ENCODE data around the gene DTNBP1.

DTNBP1 gene, protein sequence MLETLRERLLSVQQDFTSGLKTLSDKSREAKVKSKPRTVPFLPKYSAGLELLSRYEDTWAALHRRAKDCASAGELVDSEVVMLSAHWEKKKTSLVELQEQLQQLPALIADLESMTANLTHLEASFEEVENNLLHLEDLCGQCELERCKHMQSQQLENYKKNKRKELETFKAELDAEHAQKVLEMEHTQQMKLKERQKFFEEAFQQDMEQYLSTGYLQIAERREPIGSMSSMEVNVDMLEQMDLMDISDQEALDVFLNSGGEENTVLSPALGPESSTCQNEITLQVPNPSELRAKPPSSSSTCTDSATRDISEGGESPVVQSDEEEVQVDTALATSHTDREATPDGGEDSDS

GRCh38 chr6:15662326-15663129 is at the start of gene DTNBP1:
TSS of gene DTNBP1 (minus strand) at chr6:15663028. CDS start at chr6:15662869, 159 bp downstream.
- DNase-seq: peak; percentile 76

- DNase-seq: no peak
These were observed 46.9 kb upstream of the DTNBP1 start for GRCh38 chr6:15709651-15710269.

GRCh38 chr6:15708231-15708630 is 45.4 kb upstream of the DTNBP1 start:
- no peak for DNase-seq

GRCh38 chr6:15705981-15706380 is 43.2 kb upstream of the DTNBP1 start:
- DNase-seq: no peak

DNA sequence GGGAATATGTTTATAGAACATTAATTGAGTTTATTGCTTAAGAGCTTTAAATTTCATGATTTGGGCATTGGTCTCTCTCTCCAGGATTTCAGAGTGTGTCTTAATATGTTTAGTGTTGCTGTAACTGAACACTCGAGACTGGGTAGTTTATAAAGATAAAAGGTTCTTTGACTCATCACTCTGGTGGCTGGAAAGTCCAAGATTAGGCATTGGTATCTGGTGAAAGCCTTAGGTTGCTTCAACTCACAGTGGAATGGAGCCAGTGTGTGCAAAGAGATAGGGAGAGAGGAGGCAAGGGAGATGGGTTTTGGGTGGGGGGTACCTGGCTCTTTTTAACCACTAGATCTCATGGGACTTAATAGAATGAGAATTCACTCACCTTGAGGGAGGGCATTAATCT is 35.6 kb upstream of the DTNBP1 start:
- no peak for DNase-seq

- no peak for DNase-seq
These were observed 35.1 kb upstream of the DTNBP1 start for GRCh38 chr6:15697895-15698294.

GRCh38 chr6:15691250-15691869 is 28.5 kb upstream of the DTNBP1 start:
- DNase-seq: peak; percentile 71

DNA sequence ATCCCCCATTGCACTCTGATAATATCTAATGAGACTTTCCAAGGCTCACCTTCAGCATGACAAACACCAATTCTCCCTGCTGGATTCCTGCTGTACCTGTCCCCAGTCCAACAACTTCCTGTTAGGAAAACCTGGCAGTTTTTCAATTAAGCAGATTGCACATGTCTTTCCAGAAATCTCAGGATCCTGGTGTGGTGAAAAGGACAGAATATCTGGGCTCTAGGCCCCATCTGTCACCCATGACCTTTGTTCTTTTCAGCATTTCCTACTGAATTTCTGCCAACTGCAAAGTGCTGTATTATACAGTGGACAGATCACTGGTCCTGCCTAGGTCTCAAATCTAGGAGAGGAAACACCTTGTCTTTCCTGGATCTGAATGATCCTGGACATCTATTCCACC is 27.7 kb upstream of the DTNBP1 start:
- no peak for DNase-seq

GRCh38 chr6:15689586-15690482 is 27.0 kb upstream of the DTNBP1 start:
- DNase-seq: no peak

GRCh38 chr6:15685619-15686018 is 22.8 kb upstream of the DTNBP1 start:
- no peak for DNase-seq

DNA sequence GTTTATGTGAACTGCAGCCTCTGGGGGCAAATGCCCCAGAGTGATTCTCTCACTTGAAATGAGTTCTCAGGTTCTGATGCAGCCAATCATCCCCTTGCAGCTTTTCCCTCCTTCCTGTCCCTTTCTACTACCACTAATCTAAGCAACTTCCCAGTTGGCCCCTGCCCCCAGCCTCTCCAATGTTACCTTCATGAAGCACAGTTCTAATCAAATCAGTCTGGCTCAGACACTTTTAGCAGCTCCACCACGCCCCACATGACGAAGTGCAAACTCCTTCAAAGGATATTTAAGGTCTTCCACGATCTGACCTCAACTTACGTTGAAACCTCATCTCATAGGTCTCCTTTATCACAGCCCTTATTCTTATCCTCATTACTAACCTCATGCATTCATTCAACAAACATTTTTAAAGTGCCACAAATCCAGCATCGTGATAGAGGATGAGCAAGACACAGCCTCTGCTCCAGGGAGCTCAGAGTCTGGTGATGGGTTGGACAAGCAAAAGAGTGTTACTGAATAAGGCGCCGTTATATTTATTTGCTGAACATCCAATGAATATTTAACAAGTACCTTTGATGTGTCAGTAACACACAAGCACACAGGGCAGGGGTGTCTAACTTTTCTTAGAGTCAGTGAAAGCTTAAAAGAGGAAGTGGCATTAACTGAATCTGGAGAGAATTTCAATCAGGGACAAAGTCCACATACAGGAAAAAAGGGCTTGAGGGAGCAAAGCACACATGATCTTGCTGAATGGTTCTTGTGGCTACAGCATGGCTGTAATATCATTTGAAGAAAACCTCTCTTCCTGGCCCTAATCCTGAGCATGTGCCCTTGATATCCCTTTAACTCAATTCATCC is 20.4 kb upstream of the DTNBP1 start:
- DNase-seq: no peak

DNA sequence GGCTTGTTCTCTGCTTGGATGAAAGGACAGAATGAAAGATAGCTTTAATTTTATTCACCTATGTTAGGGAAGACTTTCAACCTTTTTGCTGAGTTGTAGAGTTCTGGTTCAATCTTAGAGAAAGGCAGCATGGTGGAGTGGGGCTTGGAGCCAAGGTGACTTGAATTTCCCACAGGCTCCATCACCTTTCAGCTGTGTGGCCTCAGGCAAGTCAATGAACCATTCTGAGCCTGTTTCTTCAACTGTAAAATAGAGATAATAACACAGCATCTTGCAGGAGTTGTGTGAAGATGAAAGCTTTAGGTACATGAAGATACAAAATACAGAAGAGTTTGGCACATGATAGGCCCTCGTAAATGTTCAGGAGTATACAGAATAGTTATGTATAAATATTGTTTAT is 19.1 kb upstream of the DTNBP1 start:
- DNase-seq: no peak

DNA sequence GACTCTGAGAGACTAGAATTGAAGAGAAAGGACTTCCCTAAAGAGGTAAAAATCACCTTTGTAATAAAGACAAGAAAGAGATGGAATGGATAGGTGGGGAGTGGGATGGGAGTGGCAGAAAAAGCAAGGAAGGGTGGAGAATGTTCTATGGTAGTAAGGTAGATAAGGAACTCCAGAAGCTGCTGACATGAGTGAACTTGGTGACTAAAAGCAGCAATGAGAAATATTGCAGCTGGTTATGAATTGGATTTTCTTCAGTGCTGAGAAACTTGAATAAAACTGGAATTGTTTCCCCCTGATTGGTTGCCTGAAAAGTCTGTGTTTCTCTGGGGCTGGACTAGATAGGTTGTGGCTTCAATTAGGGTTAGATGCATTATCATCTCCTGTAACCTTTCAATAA is 15.7 kb upstream of the DTNBP1 start:
- DNase-seq: no peak

GRCh38 chr6:15677822-15678221 is 15.0 kb upstream of the DTNBP1 start:
- DNase-seq: no peak

DNA sequence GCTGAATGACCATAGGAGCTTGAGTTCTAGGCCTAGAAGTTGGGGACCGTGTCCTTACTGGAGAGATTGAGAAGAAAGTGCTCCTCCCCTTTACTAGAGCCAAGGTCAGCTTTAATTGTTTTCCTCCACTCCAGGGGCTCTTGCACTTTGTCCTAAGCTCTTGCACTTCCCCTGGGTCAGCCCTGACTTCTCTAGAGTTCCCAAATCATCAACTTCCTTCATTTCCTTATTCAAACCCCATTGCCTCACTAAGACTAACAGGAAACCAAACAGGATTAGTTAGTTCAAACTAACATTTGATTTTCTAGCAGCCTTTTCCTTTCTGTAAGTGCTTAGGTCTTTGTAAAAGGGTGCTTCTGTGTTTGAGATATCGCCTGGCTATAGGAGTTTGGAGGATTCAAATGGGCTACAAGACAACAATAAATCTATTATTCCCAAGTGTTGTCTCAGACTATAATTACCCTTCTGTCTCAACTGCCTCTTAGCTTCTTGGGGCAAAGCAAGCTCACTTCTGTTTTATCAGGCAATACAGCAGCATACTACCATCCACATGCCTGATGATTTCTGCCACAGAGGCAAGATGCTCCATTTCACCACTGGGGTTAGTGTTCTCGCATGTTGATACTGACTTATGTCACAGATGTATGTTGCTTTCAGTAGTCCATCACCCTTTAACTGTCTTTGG is 12.8 kb upstream of the DTNBP1 start:
- DNase-seq: no peak

DNA sequence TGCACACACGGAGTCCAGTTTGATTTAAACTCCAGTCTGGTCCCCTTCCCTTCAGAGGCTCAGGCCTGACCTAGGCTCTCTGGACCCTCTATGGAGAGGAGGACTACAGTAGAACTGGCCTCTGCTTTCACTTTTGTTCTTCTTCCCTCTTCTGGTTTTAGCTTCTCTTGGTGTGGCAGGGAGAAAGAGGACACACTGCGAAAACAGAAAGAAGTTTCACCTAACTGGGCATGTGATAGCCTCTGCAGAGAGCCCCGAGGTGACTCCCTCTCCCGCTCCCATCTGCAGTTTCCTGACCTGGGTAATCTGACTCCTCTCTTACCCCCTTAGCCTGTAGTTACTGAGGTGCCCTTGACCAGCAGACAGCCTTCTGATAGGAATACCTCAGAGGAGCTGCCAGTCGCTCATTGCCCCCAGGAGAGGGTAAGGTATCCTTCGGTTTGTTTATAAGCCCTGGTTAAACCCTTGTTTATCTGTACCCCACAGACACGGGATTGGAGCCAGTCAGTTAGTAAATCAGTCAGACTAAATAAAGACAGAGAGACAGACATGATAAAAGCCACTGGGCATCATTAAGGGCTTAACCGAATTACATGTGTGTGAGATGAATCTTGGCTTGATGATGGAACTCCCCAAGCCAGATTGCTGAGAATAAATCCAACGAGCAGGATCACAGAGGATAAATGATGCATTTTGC is 12.0 kb upstream of the DTNBP1 start:
- no peak for DNase-seq

- no peak for DNase-seq
These were observed 10.8 kb upstream of the DTNBP1 start for GRCh38 chr6:15673666-15674065.

DNA sequence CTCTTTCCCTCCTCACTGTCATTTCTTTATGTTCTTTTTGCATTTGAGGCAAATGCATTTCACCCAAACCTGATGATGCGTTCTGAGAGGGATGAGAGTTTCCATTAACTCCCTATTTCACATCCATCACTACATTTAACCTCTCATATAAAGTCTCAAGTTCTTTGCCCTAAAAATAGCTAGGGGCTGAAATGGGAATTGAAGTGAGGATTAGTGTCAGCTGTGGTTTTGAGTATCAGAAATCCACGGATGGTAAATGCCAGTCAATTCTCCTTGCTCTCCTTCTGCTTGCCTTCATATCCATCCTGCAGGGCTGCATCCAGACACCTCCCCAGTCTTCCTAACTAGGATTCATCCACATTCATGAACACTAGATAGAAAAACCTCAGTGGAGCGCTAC is 10.0 kb upstream of the DTNBP1 start:
- no peak for DNase-seq

DNA sequence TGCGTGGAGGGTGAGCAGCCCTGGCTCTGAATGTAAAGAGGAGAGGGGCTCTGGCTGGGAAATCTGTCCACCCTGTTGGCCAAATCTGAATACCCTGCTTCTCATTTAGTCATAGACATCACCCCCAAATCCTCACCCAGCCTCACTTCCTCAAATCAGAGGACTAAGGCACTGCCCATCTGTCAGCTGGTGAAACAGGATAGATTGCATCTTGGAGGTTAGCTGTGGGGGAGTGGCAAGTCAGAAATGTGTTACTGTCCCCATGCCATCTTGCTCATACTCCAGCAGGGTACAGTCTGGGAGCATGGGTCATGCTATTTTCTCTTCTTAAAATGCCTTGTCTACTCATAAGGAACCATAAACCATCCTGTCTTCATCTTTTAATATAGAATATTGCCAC is 9.5 kb upstream of the DTNBP1 start:
- DNase-seq: no peak

- DNase-seq: no peak
These were observed 6.1 kb upstream of the DTNBP1 start for GRCh38 chr6:15668918-15669317.

Measured in stimulated activated naive CD4-positive, alpha-beta T cell treated with Interleukin-2 at 50 U/mL for 16 hours (primary cell).